Dermis blood vessel endothelial cell (primary cell): ENCODE data around the gene WSCD1. TPM values are rescaled to one million over a fixed set of nuclear protein-coding genes. Genes with fewer than 3 reads are reported as not detected.
A peak's percentile ranks its signal among the peaks of the same experiment; 100 is the strongest.

Experiments used
- DNase-seq: peaks from one replicate; pipeline ENCODE4 v3.0.0; 2010
- total RNA-seq: library from RNA; depleted of rRNA; stranded (reverse); fragments of >200 nt; gene quantifications from 2 replicates; pipeline ENCODE4 v1.2.3, GENCODE V29; 2014

The WSCD1 gene
- total RNA-seq, 1 donor from 2014 or later: 49.4 TPM

GRCh38 chr17:6108987-6109386, 38.8 kb downstream of the WSCD1 start:
- no peak for DNase-seq

GRCh38 chr17:6109536-6109935, 39.4 kb downstream of the WSCD1 start:
- no peak for DNase-seq

- DNase-seq: no peak
Measured at GRCh38 chr17:6110088-6110487, 39.9 kb downstream of the WSCD1 start.

- DNase-seq: peak; percentile 73
Measured at GRCh38 chr17:6110592-6110991, 40.4 kb downstream of the WSCD1 start.

GRCh38 chr17:6120351-6120750, 50.2 kb downstream of the WSCD1 start:
- no peak for DNase-seq

GRCh38 chr17:6124856-6125255, 54.7 kb downstream of the WSCD1 start:
- DNase-seq: no peak

DNA sequence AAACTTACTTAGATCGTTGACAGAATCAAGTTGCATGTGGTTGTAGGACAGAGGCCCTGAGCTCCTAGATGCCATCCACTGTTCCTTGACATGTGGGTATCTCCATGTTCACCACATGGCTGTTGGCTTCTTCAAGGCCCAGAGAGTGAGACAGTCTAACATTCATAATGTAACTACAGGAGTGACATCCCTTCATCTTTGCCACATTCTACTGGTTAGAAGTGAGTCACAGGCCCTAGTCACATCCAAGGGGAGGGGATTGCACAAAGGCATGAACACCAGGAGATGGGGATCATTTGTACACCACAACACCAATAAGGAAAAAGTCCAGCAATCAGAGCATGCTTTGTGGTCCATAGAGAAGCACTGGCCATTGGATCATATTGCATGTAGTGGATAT, 56.6 kb downstream of the WSCD1 start:
- DNase-seq: no peak

- DNase-seq: no peak
Measured at GRCh38 chr17:6134721-6135120, 64.5 kb downstream of the WSCD1 start.

DNA sequence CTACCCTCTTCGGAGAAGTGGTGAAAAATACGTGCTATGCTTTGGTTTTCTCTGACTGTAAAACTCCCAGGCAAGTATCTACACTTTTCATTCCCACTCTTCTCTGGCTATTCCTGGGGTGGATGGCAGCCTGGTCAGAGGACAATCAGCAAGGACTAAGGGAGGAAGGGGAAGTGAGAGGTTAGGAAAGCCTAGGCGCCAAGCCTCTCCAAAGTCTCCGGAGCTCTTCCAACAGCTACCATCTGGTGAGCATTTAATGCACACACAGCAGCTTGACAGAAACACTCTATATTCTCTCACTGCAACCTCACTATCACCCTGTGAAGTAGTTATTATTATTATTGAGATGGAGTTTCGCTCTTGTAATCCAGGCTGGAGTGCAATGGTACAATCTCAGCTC, 65.1 kb downstream of the WSCD1 start:
- DNase-seq: no peak

DNA sequence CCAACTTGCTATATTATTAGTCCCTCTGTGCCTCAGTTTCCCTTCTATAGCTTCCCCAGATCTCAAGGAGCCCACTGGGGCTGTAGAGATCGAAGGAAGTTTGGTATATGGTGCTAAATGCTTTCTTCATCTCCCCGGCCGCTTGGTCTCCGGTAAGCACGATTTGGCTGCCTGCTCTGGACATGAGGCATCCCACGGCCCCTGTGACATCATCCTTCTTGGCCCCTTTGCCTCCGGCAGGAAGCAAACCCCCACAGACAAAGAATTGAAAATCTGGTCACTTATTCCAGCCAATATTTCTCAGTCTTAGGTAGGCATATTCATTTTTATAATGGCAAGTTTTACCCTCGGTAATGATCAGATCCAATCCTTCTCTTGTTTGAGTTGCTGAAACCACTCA, 65.8 kb downstream of the WSCD1 start:
- no peak for DNase-seq

DNA sequence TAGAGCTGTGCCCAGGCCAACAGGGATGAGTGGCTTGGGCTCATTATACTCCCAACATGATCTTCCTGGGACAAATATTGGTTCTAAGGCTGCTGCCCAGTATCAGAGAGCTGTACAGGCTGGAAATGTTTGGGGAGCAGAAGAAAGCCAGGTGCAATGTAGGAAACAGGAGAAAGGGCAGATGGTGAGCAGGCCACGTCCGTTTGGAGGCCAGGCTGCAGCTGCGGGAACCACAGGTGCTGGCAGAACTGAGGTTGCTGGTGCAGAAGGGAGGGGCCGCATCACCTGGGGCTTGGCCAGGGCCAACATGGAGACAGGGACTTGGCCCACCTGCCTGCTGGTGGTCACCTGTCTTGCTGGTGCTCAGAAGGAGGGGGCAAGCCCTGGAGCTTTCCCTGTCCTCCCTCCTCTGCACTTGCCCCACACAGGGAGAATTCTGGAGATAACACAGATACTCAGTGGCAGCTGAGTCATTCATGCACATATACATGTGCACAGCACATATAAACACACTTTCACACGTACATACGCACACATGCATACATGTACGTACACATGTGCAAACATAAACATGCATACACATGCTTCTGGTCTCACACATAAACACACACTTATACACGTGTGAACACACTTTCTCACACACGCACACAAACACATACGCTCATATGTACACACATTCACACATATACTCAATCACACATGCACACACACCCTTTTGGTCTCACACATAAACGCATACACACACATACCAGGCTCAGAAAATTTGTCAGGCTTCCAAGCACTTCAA, 67.7 kb downstream of the WSCD1 start:
- DNase-seq: no peak

DNA sequence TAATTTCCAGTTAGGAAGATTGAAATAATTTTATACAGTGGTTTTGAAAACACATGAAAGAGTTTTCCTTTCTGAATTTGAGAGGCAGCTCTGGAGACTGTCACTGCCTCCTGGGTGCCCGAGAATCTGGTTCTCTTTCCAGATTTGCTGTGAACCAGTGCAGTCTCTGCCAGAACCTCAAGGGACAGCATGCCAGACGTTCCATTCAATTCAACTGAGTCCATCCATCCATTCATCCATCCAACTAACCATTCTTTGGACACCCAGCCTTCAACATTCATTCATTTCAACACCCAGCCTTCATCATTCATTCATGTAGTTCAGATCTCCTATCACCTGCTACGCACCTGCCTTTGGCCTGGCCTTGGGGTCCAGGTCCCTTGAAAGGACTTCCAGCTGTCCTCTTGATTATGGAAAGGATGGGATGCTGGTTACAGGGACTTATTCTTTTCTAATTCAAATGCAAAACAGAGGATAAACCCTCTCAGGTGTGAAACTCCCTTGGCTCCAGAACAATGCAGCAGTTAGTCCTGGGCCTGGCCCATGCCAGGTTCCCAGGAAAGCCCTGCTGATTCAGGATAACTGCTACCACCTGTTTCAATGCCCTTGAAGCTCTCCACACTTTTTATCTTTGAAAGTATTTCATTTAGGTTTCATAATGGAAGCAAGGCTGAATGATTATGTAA, 68.7 kb downstream of the WSCD1 start:
- DNase-seq: no peak

DNA sequence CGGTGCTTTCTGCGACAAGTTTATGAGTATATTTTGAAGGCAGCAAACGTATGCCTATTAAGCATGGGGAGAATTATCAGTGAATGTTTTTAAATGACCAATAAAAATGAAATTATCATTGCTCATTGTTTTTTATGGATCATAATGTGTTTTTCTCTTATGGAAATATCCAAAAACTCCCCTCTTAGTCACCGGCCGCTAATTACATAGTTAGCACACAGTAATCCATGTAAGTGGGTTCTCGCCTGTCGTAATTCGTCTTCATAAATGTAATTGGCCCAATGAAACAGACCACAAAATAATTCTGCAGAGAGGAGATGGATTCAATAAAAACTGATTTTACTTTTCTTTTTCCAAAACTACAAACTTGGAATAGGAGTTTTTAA, 69.3 kb downstream of the WSCD1 start:
- DNase-seq: no peak

DNA sequence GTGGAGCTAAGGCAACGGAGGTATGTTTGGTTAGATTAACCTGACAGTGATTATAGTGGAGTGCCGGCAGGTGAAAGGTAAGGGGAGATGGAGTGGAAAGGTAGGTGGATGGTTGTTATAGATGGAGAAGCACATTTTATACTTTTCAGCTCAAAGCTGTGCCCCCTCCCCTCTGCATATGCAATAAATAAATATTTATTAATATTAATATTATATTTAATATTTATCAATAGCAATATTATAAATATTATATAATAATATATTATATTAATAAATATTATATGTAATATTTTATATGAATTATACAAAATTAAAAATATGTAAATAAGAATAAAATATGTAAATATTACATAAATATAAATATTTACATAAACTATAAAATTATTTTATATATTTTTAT, 70.0 kb downstream of the WSCD1 start:
- DNase-seq: no peak

DNA sequence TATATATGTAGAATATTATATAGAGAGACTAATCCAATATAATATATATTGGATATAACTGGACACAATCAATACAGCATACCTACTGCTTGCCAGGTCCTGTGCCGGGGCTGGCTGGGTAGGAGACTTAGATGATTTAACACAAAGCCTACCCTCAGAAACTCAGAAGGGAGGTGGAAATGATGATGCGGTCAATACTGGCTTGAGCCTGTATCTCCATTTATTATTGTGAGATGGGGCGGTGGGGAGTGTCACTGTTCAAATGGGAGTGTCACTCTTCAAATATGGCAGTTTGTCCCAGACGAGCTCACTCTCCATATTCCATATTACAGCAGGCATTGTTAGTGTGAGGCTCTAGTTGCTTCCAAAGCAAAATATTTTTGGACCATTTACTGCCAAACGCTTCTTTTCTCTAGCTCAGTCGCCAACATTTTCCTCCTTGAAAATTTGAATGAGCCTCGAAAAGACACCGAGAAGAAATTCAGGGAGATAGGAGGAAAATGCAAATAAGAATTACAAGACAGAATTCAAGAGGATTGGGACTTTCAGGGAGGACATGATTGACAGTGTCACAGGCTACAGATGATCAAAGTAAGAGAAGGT, 70.7 kb downstream of the WSCD1 start:
- no peak for DNase-seq

- DNase-seq: no peak
Measured at GRCh38 chr17:6142701-6143100, 72.5 kb downstream of the WSCD1 start.

- DNase-seq: no peak
Measured at GRCh38 chr17:6145946-6146345, 75.8 kb downstream of the WSCD1 start.

DNA sequence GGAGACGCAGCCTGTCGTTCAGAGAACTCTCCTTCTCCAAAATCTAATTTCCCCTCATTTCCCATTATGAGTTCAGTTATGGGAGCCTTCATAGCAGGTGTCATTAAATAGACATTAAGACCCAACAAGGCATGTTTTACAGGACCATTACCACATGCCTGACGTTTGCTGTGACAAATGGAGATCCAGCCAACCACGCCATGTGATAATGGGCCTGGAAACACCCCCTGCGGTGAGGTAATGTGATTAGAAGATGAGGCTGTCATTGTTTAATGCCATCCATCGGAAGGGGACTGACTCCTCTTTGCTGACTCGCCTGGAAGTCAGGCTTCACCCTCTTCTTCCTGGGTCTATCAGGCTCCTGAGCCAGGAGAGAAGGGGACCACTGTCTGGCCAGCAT, 76.9 kb downstream of the WSCD1 start:
- DNase-seq: no peak

DNA sequence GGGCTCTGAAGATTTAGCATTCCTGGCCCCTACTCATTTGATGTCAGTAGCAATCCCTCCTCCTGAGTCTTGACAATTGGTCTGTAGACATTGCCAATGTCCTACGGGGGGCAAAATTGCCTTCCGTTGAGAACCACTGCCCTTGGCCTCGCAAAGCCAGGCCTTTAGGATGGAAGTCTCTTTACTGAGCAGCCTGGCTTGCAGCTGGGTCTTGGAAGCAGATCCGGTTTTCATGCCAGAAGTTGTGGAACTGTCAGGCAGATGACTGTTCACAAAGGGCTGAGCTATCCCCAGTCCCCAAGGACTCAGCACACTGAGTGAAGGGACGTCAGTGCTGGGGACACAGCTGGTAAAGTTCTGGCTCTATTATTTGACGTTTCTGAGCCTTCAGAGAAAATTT, 83.2 kb downstream of the WSCD1 start:
- DNase-seq: no peak

GRCh38 chr17:6157716-6158115, 87.5 kb downstream of the WSCD1 start:
- DNase-seq: no peak

DNA sequence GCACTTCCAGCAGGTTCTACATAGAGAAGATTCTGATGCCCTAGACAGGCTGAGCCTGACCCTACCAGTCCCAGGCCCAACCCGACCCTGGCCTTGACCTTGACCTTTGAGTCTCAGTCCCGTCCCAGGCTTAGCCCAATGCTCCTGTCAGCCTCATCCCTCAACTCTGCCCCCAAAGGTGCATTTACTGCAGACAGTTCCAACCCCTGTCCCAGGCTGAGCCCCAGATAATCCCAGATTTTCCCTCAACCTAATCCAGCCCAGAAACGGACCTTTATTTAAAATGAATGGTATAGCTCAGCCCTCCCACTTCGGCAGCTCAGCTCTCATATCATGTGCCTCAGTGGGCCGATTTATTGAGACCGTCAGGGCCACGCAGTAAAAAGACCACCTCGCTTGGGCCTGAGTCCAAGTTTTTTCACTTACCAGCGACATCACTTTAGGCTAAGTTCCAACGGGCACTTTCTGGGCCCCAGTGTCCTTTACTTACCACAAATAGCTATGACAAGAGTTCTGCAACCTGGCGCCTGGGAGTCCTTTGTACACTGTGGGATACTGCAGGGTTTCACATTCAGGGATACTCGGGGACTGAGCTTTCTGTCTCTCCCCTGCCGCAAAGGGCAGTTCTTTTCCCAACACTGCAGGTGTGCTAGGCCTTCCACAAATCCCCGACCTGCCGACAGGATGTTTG, 89.5 kb downstream of the WSCD1 start:
- DNase-seq: no peak

DNA sequence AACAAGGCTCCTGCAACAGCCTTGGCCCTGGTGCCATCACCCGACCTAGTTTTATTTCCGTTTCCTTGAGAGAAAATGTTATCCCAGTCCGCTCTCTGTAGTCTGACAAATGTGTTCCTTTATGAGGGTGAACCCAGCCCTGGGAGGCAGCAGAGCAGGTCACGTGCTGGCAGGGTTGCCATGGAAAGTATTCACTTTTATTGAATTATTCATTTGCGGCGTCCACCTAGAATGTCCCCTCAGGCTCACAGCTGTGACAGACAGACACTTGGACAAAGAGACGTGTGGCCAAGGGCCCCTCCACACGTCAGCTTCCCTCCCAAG, 90.0 kb downstream of the WSCD1 start:
- DNase-seq: no peak
